ENCODE measurements around the gene TRMT5.

TRMT5 gene

DNA sequence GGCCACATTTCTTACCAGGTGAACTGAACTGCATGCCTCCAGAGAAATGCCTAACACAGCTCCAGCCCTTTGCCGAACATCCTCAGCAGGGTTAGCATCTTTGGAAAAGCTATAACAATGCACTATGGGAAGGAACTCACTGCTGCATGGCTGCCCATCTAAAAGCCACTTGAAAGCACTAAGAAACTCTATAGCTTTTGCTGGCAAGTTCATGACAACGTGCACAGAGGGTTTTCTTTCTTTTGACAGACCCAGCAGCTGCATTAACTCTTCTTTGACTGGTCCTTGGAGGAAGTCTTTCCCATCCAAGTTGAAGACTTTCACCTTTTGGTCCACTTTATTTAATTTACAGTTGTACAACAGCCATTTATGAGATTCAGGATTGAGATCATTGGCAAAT lies 5.3 kb downstream of the TRMT5 start:
- H3K9me3 Mint-ChIP-seq: no peaks in the 10 kb centered on the region
- H3K4me1 Mint-ChIP-seq (ENCODE audit: low read depth in 2 of 2): peaks cover 4 to 9% of the 10 kb centered on the region in 2 donors
- H3K27me3 Mint-ChIP-seq: no peaks in the 10 kb centered on the region
- peak overlapping the region in 1 of 2 donors; percentile 16 for H3K27ac Mint-ChIP-seq
- H3K36me3 Mint-ChIP-seq (ENCODE audit: insufficient read depth): no peaks in the 10 kb centered on the region
- no peak for DNase-seq
- H3K4me3 Mint-ChIP-seq: no peak overlapping the region
- no peak for ATAC-seq (replicated peaks)

- ATAC-seq (replicated peaks): no peak
- Mint-ChIP-seq H3K4me3 (no peak overlapping the region), H3K9me3 (no peaks in the 10 kb centered on the region), H3K27me3 (no peaks in the 10 kb centered on the region), H3K27ac (no peak overlapping the region), H3K4me1 (ENCODE audit: low read depth in 2 of 2) (peaks cover under 1 to 3% of the 10 kb centered on the region in 2 donors), H3K36me3 (ENCODE audit: insufficient read depth) (no peaks in the 10 kb centered on the region)
- DNase-seq: no peak
These were observed 6.7 kb downstream of the TRMT5 start for GRCh38 chr14:60974090-60974651.

DNA sequence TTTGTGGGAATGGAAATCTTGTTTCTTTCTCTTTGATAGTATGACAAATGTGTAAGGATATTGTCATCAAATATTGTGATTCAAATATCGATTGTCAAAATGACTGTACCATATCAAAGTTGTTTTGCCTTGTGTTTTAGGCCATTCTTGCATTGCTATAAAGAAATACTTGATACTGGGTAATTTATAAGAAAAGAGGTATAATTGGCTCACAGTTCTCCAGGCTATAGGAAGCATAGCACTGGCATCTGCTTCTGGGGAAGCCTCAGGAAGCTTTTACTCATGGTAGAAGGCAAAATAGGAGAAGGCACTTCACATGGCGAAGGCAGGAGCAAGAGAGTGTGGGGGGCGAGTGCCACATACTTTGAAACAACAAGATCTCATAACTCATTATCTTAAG lies 7.8 kb downstream of the TRMT5 start:
- ATAC-seq (replicated peaks): no peak
- Mint-ChIP-seq H3K27ac (no peak overlapping the region), H3K4me3 (no peak overlapping the region), H3K4me1 (ENCODE audit: low read depth in 2 of 2) (peaks cover 0 to 3% of the 10 kb centered on the region in 2 donors), H3K27me3 (no peaks in the 10 kb centered on the region), H3K9me3 (no peaks in the 10 kb centered on the region), H3K36me3 (ENCODE audit: insufficient read depth) (no peaks in the 10 kb centered on the region)
- no peak for DNase-seq

GRCh38 chr14:60972295-60972694 lies 8.6 kb downstream of the TRMT5 start:
- H3K4me1 Mint-ChIP-seq (ENCODE audit: low read depth in 2 of 2): no peaks in the 10 kb centered on the region
- H3K27ac Mint-ChIP-seq: no peak overlapping the region
- H3K36me3 Mint-ChIP-seq (ENCODE audit: insufficient read depth): no peaks in the 10 kb centered on the region
- DNase-seq: no peak
- H3K4me3 Mint-ChIP-seq: no peak overlapping the region
- ATAC-seq (replicated peaks): no peak
- H3K27me3 Mint-ChIP-seq: no peaks in the 10 kb centered on the region
- no peaks in the 10 kb centered on the region for H3K9me3 Mint-ChIP-seq

GRCh38 chr14:60971271-60971670 lies 9.6 kb downstream of the TRMT5 start:
- Mint-ChIP-seq H3K36me3 (ENCODE audit: insufficient read depth) (no peaks in the 10 kb centered on the region), H3K9me3 (no peaks in the 10 kb centered on the region), H3K27me3 (no peaks in the 10 kb centered on the region), H3K4me3 (no peak overlapping the region), H3K4me1 (ENCODE audit: low read depth in 2 of 2) (no peaks in the 10 kb centered on the region), H3K27ac (no peak overlapping the region)
- DNase-seq (no peak), ATAC-seq (replicated peaks) (no peak)

DNA sequence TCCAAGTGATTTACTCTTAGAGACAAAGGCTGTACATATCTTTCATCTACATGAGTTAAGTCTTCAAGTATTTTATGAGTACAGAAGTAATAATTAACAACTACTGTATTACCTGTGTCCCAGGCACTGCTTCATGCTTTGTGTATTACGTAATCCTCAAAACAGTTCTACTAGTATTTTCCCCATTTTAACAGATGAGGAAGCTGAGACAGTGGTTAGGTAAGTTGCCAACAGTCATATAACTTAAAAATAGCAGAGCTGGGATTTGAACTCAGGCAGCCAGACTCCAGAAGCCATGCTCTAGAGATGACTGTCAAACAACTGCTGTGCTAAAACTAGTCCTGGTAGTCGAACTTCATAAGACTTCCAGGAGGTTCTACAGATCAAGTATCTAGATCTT lies 10.7 kb downstream of the TRMT5 start:
- ATAC-seq (replicated peaks) (no peak), DNase-seq (no peak)
- H3K27ac Mint-ChIP-seq: no peak overlapping the region
- H3K36me3 Mint-ChIP-seq (ENCODE audit: insufficient read depth): no peaks in the 10 kb centered on the region
- H3K4me3 Mint-ChIP-seq: no peak overlapping the region
- H3K27me3 Mint-ChIP-seq: no peaks in the 10 kb centered on the region
- H3K9me3 Mint-ChIP-seq: no peaks in the 10 kb centered on the region
- H3K4me1 Mint-ChIP-seq (ENCODE audit: low read depth in 2 of 2): no peaks in the 10 kb centered on the region

GRCh38 chr14:60968671-60969070 lies 12.2 kb downstream of the TRMT5 start:
- H3K4me1 Mint-ChIP-seq (ENCODE audit: low read depth in 2 of 2): peaks cover 0 to 1% of the 10 kb centered on the region in 2 donors
- no peak overlapping the region for H3K4me3 Mint-ChIP-seq
- DNase-seq (no peak), ATAC-seq (replicated peaks) (no peak)
- no peaks in the 10 kb centered on the region for H3K27me3 Mint-ChIP-seq
- H3K36me3 Mint-ChIP-seq (ENCODE audit: insufficient read depth): no peaks in the 10 kb centered on the region
- no peaks in the 10 kb centered on the region for H3K9me3 Mint-ChIP-seq
- no peak overlapping the region for H3K27ac Mint-ChIP-seq

GRCh38 chr14:60968099-60968498 lies 12.8 kb downstream of the TRMT5 start:
- no peak overlapping the region for H3K4me3 Mint-ChIP-seq
- no peaks in the 10 kb centered on the region for H3K27me3 Mint-ChIP-seq
- H3K36me3 Mint-ChIP-seq (ENCODE audit: insufficient read depth): no peaks in the 10 kb centered on the region
- H3K27ac Mint-ChIP-seq: no peak overlapping the region
- DNase-seq: no peak
- ATAC-seq (replicated peaks): no peak
- H3K4me1 Mint-ChIP-seq (ENCODE audit: low read depth in 2 of 2): peaks cover 0 to 4% of the 10 kb centered on the region in 2 donors
- H3K9me3 Mint-ChIP-seq: no peaks in the 10 kb centered on the region

DNA sequence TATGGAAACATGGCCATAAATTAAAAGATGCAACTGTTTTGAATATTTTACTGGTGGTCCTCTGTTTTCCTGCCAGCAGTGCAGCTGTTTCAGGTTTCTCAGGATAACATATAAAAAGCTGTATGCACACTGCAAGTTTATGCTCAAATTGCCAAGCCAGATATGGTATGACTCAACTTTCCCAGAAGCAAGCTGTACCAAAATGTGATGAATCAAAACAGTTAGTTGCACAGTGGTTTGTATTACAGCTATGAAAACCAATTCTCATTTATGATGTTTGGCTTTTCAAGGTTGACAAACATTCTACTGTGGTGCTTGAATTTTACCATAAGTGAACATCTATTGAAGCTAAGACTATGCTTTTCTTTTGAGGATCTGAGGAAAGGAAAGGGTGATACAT lies 15.5 kb downstream of the TRMT5 start:
- DNase-seq: no peak
- Mint-ChIP-seq H3K27me3 (no peaks in the 10 kb centered on the region), H3K36me3 (ENCODE audit: insufficient read depth) (no peaks in the 10 kb centered on the region), H3K4me1 (ENCODE audit: low read depth in 2 of 2) (peaks cover 0 to 4% of the 10 kb centered on the region in 2 donors), H3K27ac (no peak overlapping the region), H3K4me3 (no peak overlapping the region), H3K9me3 (no peaks in the 10 kb centered on the region)
- no peak for ATAC-seq (replicated peaks)

DNA sequence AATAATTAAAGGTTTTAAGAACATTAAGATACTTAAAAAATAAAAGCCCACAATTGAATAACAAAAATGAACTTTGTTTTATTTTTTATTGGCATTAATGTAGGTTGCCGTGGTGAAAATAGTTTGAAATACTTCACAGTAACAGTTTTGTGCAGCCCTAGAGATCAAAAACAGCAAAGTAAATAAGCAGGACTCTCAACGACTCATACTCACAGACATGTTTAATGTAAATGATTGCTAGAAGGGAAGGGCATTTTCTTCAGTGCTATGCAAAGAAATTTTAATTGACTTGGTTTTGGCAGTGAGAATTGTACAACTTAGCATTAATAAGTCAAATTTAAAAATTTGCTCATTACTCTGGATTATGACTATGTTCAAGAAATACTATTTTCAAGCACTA lies 16.0 kb downstream of the TRMT5 start:
- Mint-ChIP-seq H3K27me3 (no peaks in the 10 kb centered on the region), H3K27ac (no peak overlapping the region), H3K9me3 (no peaks in the 10 kb centered on the region), H3K4me3 (no peak overlapping the region), H3K4me1 (ENCODE audit: low read depth in 2 of 2) (peaks cover 0 to 4% of the 10 kb centered on the region in 2 donors), H3K36me3 (ENCODE audit: insufficient read depth) (no peaks in the 10 kb centered on the region)
- ATAC-seq (replicated peaks) (no peak), DNase-seq (no peak)

DNA sequence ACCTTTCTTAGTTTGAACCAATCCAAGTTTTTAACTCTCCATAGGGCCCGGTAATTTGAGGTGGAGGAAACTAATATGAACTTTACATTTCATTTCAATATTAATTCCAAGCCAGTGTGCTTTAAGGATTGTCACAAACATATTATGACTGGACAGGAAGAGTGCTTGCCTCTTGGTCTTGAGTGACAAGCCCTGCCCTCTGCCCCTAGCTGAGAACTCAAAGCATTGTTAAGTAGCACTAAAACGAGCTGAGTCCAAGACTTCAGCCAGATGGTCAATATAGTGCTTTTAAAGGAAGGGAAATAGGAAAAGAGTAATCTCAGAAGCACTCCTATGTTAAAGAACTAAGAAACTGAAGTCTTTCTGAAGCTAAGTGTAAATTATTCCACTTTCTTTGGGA lies 17.1 kb downstream of the TRMT5 start:
- Mint-ChIP-seq H3K9me3 (peaks cover 0 to 7% of the 10 kb centered on the region in 2 donors), H3K27ac (no peak overlapping the region), H3K36me3 (ENCODE audit: insufficient read depth) (peaks cover 2% of the 10 kb centered on the region), H3K4me1 (ENCODE audit: low read depth in 2 of 2) (peaks cover 2 to 8% of the 10 kb centered on the region in 2 donors), H3K4me3 (no peak overlapping the region), H3K27me3 (no peaks in the 10 kb centered on the region)
- ATAC-seq (replicated peaks): no peak
- no peak for DNase-seq

- H3K27me3 Mint-ChIP-seq: no peaks in the 10 kb centered on the region
- no peak overlapping the region for H3K27ac Mint-ChIP-seq
- peaks cover 7 to 24% of the 10 kb centered on the region in 2 donors for H3K9me3 Mint-ChIP-seq
- H3K36me3 Mint-ChIP-seq (ENCODE audit: insufficient read depth): peaks cover 5% of the 10 kb centered on the region
- no peak for ATAC-seq (replicated peaks)
- no peak for DNase-seq
- H3K4me3 Mint-ChIP-seq: no peak overlapping the region
- peaks cover 2 to 4% of the 10 kb centered on the region in 2 donors for H3K4me1 Mint-ChIP-seq (ENCODE audit: low read depth in 2 of 2)
These were observed 22.7 kb downstream of the TRMT5 start for GRCh38 chr14:60958146-60958545.

- Mint-ChIP-seq H3K4me1 (ENCODE audit: low read depth in 2 of 2) (peaks cover 2 to 4% of the 10 kb centered on the region in 2 donors), H3K36me3 (ENCODE audit: insufficient read depth) (peaks cover 5% of the 10 kb centered on the region), H3K27me3 (no peaks in the 10 kb centered on the region), H3K4me3 (no peak overlapping the region), H3K9me3 (peaks cover 7 to 24% of the 10 kb centered on the region in 2 donors), H3K27ac (no peak overlapping the region)
- DNase-seq: no peak
- no peak for ATAC-seq (replicated peaks)
These were observed 24.2 kb downstream of the TRMT5 start for GRCh38 chr14:60956632-60957031.

DNA sequence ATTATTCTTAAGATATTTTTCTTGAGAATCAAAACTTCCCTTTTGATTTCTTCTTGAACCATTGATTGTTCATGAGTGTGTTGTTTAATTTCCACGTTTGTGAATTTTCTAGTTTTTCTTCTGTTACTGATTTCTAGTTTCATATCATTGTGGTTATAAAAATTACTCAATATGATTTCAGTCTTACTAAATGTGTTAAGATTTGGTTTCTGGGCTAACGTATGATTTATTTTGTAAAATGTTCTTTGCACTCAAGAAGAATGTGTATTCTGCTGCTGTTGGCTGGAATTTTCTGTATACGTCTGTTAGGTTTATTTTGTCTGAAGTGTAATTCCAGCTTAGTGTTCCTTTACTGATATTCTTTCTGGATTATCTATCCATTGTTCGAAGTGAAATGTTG lies 24.7 kb downstream of the TRMT5 start:
- no peak for ATAC-seq (replicated peaks)
- H3K27ac Mint-ChIP-seq: no peak overlapping the region
- no peak for DNase-seq
- H3K27me3 Mint-ChIP-seq: no peaks in the 10 kb centered on the region
- H3K9me3 Mint-ChIP-seq: peaks cover 7 to 24% of the 10 kb centered on the region in 2 donors
- H3K4me3 Mint-ChIP-seq: no peak overlapping the region
- peaks cover 2 to 4% of the 10 kb centered on the region in 2 donors for H3K4me1 Mint-ChIP-seq (ENCODE audit: low read depth in 2 of 2)
- peaks cover 5% of the 10 kb centered on the region for H3K36me3 Mint-ChIP-seq (ENCODE audit: insufficient read depth)
